D721Med (cell line): Measurements from ENCODE around the gene DSC2.

Source experiments
- DNase-seq: peaks from one replicate; pipeline ENCODE4 v3.0.0; 2011; ENCODE audit warnings: low spot score; ENCODE audit not compliant: insufficient read length
- FAIRE-seq: peaks from 2 replicates; lab custom pipeline; 2011; peaks lifted over from hg19 to GRCh38; lab: Jason Lieb, UNC
- TF ChIP-seq, protein P1 (sequence below): IDR thresholded peaks from 2 replicates; pipeline ENCODE4 v1.5.1; 2012; ENCODE audit warnings: mild to moderate bottlenecking, control low read depth; ENCODE audit not compliant: insufficient read depth; ENCODE audit errors: missing control alignments

The DSC2 gene

DNA sequence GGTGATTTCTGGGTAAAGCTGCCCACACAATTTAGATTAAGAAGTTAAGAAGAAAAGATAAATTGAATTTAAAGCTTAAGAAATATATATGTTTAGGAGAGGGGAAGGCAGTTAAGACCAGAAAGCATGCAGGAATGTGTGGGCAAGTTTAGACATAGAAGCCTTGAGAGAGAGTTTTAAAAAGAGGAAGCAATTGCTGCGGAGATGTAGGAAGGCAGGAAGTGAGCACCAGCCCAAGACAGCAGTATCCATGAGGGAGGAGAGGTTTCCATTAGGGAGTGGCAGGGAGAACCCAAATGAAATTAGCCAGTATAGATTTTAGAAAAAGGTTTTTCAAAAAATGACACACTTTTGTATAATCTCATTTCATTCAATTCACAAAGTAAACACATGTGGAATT, 24.3 kb downstream of the DSC2 start:
- no peak for DNase-seq
- TF ChIP-seq, protein P1, sequence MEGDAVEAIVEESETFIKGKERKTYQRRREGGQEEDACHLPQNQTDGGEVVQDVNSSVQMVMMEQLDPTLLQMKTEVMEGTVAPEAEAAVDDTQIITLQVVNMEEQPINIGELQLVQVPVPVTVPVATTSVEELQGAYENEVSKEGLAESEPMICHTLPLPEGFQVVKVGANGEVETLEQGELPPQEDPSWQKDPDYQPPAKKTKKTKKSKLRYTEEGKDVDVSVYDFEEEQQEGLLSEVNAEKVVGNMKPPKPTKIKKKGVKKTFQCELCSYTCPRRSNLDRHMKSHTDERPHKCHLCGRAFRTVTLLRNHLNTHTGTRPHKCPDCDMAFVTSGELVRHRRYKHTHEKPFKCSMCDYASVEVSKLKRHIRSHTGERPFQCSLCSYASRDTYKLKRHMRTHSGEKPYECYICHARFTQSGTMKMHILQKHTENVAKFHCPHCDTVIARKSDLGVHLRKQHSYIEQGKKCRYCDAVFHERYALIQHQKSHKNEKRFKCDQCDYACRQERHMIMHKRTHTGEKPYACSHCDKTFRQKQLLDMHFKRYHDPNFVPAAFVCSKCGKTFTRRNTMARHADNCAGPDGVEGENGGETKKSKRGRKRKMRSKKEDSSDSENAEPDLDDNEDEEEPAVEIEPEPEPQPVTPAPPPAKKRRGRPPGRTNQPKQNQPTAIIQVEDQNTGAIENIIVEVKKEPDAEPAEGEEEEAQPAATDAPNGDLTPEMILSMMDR, result no peak
- FAIRE-seq, result no peak

GRCh38 chr18:31072175-31072574, 30.0 kb downstream of the DSC2 start:
- TF ChIP-seq, protein P1, result no peak
- FAIRE-seq (no peak), DNase-seq (no peak)

- peak; percentile 70 for FAIRE-seq
- no peak for DNase-seq
- TF ChIP-seq, protein P1, result no peak
Observed at GRCh38 chr18:31070206-31070605, 32.0 kb downstream of the DSC2 start.

GRCh38 chr18:31066266-31066665, 36.0 kb downstream of the DSC2 start:
- no peak for FAIRE-seq
- TF ChIP-seq, protein P1, result no peak
- DNase-seq, result no peak

- DNase-seq (no peak), FAIRE-seq (peak; percentile 11)
- TF ChIP-seq, protein P1, result no peak
Observed at GRCh38 chr18:31065036-31065773, 37.0 kb downstream of the DSC2 start.

DNA sequence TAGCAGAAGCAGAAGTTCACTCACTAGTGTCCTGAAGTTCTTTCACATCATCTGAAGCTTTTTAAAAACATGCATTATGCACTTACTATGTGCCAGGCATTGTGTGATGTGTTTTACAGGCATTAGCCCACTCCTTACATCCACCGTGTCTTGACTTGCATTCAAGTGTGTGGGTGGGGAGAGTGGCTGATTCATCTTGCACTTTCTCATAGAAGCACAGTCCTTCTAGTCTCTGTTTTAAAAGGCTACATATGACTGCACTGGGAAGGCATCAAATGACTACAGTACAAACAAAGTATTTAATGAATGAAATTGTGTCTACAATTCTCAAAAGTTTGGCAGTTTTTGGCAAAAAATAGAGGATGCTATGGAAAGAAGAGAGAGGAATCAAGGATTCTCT, 38.1 kb downstream of the DSC2 start:
- FAIRE-seq (no peak), DNase-seq (no peak)
- TF ChIP-seq, protein P1, result no peak

GRCh38 chr18:31061945-31062344, 40.3 kb downstream of the DSC2 start:
- DNase-seq (no peak), FAIRE-seq (no peak)
- TF ChIP-seq, protein P1, result no peak
